ENCODE data around the gene ZNF471.

ZNF471 gene

DNA sequence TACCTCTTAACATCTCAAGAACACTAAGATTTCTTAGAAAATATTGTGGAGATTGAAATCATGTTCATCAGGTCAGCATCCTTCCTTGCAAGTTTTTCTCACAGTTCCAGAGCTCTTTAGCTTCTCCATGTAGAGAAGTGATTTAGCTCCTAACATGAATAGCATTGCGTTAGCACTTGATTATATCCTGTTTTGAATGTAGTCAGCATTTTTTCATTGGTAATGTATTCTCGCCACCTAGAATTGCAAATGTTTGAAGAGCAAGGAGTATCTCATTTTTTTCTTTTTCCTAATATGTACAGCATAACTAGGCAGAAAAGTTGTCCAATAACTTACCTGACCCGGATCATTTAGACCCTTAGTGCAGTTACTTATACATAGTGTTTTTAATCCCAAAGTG is 66.3 kb downstream of the ZNF471 start:
- DNase-seq (ENCODE audit: low spot score), result no peak

DNA sequence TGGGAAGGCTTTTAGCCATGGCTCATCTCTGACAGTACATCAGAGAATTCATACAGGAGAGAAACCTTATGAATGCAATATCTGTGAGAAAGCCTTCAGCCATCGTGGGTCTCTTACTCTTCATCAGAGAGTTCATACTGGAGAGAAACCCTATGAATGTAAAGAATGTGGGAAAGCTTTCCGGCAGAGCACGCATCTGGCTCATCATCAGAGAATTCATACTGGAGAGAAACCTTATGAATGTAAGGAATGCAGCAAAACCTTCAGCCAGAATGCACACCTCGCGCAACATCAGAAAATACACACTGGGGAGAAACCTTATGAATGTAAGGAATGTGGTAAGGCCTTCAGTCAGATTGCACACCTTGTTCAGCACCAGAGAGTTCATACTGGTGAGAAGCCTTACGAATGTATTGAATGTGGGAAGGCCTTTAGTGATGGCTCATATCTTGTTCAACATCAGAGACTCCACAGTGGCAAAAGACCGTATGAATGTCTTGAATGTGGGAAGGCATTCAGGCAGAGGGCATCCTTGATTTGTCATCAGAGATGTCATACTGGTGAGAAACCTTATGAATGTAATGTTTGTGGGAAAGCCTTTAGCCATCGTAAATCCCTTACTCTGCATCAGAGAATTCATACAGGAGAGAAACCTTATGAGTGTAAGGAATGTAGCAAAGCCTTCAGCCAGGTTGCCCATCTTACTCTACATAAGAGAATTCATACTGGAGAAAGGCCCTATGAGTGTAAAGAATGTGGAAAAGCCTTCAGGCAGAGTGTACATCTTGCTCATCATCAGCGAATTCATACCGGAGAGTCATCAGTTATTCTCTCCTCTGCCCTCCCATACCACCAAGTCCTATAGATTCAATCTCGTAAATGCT is 70.3 kb downstream of the ZNF471 start:
- no peak for DNase-seq (ENCODE audit: low spot score)

Measured in CD4-positive, alpha-beta T cell treated with Interleukin-6 at 100 ng/mL for 8 hours (primary cell).